Non-pigmented ciliary epithelial cell (primary cell): Measurements from ENCODE around the gene GNRH2.
A peak's percentile ranks its signal among the peaks of the same experiment; 100 is the strongest.
"Not testable (repeated sequence)": the region's sequence is repeated elsewhere in the genome, so short reads cannot be mapped to it uniquely, and the experiment has no call there.

Experiments used
- DNase-seq: peaks from one replicate; pipeline ENCODE4 v3.0.0-alpha.2; 2010; ENCODE audit warnings: low read depth

The GNRH2 gene

GRCh38 chr20:3043322-3043721 lies at the start of gene GNRH2:
Gene GNRH2 (plus strand): TSS chr20:3043622. CDS start chr20:3044415, 793 bp downstream.
- no peak for DNase-seq

- DNase-seq, result no peak
Observed at GRCh38 chr20:2995796-2996195, 47.6 kb upstream of the GNRH2 start.

- DNase-seq, result no peak
Observed at GRCh38 chr20:2998728-2999127, 44.7 kb upstream of the GNRH2 start.

- DNase-seq, result peak; percentile 37
Observed at GRCh38 chr20:3000852-3001523, 42.4 kb upstream of the GNRH2 start.

- DNase-seq, result no peak
Observed at GRCh38 chr20:3003416-3003815, 40.0 kb upstream of the GNRH2 start.

- peak; percentile 22 for DNase-seq
Observed at GRCh38 chr20:3010985-3011723, 32.3 kb upstream of the GNRH2 start.

GRCh38 chr20:3011752-3012151 lies 31.7 kb upstream of the GNRH2 start:
- DNase-seq, result no peak

GRCh38 chr20:3013771-3014170 lies 29.7 kb upstream of the GNRH2 start:
- DNase-seq, result no peak

- DNase-seq, result no peak
Observed at GRCh38 chr20:3014179-3014578, 29.2 kb upstream of the GNRH2 start.

- no peak for DNase-seq
Observed at GRCh38 chr20:3014662-3015061, 28.8 kb upstream of the GNRH2 start.

- DNase-seq, result not testable (repeated sequence)
Observed at GRCh38 chr20:3015302-3015701, 28.1 kb upstream of the GNRH2 start.

- no peak for DNase-seq
Observed at GRCh38 chr20:3021327-3021726, 22.1 kb upstream of the GNRH2 start.

GRCh38 chr20:3021777-3022176 lies 21.6 kb upstream of the GNRH2 start:
- DNase-seq, result no peak

- DNase-seq, result not testable (repeated sequence)
Observed at GRCh38 chr20:3022559-3023490, 20.6 kb upstream of the GNRH2 start.

GRCh38 chr20:3027987-3028386 lies 15.4 kb upstream of the GNRH2 start:
- DNase-seq, result no peak

GRCh38 chr20:3031524-3032147 lies 11.8 kb upstream of the GNRH2 start:
- no peak for DNase-seq

GRCh38 chr20:3032624-3033023 lies 10.8 kb upstream of the GNRH2 start:
- no peak for DNase-seq

- DNase-seq, result no peak
Observed at GRCh38 chr20:3037654-3038053, 5.8 kb upstream of the GNRH2 start.

GRCh38 chr20:3038454-3038853 lies 5.0 kb upstream of the GNRH2 start:
- no peak for DNase-seq

GRCh38 chr20:3039426-3039825 lies 4.0 kb upstream of the GNRH2 start:
- no peak for DNase-seq

- no peak for DNase-seq
Observed at GRCh38 chr20:3040086-3040485, 3.3 kb upstream of the GNRH2 start.

GRCh38 chr20:3041854-3042409 lies 1.5 kb upstream of the GNRH2 start:
- DNase-seq, result no peak
